HG02571 (cell line): ENCODE measurements around the gene CACNA1D.

Experiments used
- ATAC-seq: cut with Tn5 transposase; IDR thresholded peaks from one replicate; pipeline ENCODE4 v1.9.1; 2021; ENCODE audit warnings: mild to moderate bottlenecking, moderate library complexity; ENCODE audit not compliant: unreplicated experiment

The CACNA1D gene

DNA sequence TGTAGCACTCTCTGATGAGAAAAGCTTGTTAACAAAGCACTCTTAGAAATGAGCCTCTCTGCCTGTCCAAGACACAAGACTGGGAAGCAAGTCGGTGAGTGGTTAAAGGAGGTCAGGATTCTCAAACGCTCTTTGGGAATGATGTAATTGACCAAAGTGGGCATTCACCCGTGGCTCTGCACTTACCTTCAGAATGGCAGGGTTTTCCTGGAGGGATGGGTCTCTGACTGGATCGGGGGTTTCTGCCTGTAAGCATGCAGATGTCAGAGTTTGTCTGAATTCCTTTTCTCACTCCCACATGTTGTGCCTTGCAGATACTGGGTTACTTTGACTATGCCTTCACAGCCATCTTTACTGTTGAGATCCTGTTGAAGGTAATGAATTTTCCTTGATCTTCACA lies 245.6 kb downstream of the CACNA1D start:
- no peak for ATAC-seq

DNA sequence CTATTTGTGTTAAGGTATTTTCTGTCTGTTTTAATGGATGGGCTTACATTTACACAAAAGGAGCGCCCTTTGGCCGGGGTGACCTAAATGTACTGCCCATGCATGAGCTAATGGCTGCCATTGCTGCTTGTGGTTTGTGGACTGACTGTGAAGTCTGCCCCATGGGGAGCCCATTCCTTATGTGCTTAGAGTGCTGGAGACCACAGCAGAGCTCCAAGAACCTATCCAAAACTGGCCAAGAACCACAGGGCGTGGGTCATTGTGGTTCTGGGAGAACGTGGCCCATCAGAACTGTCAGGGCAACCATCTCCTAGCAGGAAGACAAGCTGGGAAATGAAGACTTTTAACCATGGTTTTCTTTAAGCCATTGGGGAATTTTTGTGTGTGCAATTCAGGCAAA lies 246.5 kb downstream of the CACNA1D start:
- no peak for ATAC-seq

DNA sequence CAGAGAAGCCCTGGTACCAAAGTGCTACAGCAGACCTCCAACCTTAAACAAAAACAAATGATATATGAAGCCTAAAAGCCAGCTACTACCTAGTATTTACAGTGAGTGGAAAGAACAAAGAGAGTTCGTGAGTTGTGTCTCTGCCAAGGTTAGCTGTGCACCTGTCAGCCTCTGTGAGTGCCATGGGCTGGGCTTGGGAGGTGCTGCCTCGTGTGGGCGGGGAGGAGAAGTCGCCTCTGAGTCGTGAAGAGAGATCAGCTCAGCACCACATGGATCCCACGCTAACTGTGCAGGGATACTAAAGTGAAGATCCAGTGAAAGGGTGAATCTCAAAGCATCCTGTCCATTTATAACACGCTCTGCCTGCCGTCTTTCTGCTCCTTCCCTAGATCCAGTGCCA lies 249.9 kb downstream of the CACNA1D start:
- ATAC-seq: no peak

DNA sequence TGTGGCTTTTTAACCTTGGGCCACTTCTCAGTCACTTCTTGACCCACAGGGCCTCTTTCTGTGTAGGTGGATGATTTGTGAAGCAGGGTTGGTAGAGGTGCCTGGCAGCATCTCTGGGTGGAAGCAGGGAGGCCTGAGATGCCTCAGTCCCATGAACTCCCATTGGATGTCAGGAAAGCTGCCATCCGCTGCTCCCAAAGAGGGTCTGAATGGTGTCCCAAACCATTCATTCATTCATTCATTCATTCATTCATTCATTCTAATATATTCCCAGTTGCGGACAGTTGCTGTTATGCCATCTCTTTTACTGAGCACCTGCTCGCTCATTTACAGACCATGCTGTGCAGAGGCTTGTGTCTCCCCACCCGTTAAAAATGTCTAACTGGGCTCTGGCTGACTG lies 253.1 kb downstream of the CACNA1D start:
- no peak for ATAC-seq

DNA sequence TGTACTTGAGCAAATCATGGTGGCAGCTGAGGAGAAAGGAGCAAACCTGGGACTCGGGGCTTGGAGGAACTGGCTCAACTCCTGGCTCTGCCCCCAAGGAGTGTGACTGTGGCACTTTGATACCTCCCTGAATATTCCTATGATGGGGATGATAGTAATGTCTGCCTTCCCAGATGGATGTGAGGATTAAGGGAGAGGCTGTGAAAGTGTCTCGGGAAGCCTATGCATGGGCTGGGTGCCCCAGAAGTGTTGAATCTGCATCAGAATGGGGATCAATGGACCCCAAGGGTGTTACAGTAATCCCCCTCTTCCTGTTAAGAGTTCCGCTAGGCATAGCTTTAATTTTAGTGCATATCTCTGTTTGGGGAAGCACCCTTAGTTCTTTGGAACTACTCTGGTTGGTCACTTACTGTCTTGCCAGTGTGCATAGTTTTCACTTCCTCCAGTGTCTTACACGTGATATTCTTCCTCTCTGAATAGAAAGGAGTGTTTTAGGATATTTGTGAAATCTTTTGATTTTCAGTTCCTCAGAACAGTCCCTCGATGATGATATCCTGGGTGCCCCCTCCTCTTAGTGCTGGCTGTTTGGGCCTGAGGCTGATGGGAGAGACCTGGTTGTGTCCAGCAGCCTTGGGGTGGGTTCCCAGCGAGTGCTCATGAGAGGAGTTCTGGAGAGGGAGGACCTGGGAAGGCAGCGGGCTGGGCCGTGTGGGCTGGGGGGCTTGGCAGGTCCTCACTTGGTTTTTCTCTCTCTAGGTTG lies 254.3 kb downstream of the CACNA1D start:
- ATAC-seq: peak; percentile 75

DNA sequence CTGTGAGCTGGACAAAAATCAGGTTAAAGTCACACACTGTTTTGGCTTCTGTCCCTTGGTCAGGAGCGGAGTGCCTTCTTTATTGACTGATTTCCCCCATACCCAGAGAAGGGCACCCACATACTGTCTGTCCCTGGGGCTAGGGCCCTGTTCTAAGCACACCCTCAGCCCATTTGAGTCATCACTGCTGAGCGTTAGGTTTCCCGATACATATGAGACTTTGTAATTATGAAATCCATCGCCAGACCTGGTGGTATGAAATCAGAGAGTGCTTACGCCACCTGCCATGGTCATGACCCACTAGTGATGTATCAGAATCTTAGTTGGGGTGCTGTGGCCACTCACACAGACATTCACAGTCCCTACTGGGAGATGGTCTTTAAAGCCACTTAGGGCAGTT lies 255.0 kb downstream of the CACNA1D start:
- no peak for ATAC-seq

DNA sequence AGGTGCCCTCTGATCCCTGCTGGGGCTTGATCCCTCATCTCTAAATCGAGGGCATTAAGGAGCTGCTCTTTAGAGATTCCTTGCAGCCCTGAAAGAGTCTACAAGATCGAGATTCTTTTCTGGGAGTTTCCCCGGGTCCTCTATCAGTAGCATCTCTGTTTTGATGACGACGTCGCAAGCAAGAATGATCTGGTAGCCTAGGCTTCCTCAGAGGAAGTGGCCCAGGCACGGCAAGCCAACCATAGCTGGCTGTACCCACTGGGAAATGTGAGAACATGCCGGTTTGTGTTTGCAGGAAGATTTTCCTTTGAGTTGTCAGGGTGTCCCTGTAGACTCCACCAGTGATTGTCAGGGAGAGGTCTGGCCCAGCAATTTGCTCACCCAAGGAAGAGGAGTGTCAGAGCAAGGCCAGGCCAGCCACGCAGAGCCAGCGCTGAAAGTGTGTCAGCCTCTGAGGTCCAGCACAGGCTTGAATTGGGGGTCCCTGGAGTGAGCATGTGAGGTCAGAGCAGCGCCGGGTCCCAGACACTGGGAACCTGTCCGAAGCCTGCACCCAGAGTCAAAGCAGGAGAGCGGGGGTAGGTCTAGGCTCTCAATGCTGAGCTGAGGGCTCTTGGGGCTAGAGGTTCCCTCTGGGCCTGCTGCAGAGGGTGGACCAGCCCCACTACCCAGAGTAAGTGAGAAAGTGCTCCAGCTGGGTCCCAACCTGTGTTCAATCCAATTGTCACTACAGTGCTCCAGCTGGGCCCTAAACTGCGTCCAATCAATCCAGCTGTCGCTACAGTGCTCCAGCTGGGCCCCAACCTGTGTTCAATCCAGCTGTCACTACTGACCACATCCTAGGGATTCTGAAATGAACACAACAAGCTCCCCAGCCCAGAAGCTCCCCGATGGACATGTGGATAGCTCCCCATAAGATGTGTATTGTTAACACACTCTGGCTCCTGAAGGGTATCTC lies 256.1 kb downstream of the CACNA1D start:
- ATAC-seq: peak; percentile 36

DNA sequence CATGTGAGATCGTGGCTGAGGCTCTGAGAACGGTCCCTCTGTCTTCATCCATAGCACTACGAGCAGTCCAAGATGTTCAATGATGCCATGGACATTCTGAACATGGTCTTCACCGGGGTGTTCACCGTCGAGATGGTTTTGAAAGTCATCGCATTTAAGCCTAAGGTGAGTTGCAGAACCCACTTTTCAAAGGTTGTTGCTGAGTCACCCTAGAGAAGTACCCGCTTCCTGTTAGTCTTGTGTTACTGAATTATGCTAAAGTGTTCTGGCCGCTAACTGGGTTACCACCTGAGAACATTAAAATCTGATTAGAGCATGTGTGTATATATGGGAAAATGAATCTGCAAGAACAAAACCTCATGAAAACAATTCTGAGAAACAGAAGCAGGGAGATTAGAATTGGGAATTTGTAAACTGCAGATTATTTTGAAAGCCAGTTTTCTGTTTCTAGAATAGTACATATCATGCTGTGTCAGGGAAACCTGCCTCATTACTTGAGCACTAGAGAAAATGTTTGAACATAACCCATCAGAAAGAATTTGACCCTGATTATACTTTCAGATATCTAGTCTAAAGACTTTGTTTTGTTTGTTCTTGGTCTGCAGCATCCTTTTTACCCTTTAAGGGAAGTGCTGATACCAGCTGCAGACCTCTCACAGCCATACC lies 259.2 kb downstream of the CACNA1D start:
- no peak for ATAC-seq

DNA sequence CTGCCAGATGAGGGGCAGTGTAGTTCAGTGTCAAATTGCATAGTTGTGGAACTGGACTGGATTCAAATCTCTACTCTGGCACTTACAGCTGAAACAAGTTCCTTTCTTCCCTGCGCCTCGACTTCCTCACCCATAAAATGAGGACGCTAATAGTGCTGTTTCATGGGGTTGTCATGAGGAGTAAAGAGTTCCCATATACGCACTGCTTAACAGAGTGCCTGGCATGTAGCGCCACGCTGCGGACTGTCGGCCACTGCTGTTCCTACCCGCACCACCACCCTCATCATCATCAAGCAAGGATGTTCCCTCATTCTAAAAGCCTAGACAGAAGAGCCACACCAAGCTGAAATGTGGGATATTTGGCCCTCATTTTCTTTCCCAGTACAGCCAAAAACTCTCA lies 259.9 kb downstream of the CACNA1D start:
- ATAC-seq: no peak

DNA sequence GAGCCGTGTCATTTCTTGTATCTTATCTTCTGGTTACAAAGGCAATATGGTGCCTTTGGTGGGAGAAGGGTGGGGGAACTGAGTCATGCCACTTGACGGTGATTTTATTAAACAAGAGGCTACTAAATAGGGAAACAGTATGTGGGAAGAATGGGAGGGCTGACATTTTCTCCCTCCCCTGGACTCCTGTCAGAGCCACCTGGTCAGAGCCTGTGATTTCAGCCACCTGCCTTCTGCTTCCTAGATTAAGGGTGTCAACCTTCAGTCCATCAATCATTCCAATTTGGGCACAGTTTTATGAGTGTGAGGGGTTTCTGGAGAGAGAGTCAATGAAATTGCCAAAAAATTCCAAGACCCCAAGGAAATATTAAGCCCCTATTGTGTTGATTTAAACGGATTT lies 264.4 kb downstream of the CACNA1D start:
- no peak for ATAC-seq

DNA sequence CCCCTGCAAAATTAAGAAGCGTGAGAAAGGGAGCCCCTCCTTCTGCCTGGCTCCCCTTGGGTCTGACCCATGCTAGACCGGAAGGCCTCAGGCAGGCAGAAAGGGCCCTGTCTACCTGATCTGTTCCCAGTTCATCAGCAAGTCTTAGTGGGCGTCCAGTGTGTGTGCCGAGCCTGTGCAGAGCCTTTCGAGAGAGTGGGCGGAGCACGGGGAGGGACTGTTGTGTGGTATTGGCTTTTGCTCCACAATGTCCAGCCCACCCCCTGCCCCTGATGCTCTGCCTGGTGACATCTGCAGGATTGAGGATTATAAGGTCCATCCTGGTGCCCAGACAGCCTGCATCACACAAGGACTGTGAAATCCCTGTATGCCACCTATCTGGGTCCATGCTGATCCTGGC lies 268.9 kb downstream of the CACNA1D start:
- ATAC-seq: no peak

DNA sequence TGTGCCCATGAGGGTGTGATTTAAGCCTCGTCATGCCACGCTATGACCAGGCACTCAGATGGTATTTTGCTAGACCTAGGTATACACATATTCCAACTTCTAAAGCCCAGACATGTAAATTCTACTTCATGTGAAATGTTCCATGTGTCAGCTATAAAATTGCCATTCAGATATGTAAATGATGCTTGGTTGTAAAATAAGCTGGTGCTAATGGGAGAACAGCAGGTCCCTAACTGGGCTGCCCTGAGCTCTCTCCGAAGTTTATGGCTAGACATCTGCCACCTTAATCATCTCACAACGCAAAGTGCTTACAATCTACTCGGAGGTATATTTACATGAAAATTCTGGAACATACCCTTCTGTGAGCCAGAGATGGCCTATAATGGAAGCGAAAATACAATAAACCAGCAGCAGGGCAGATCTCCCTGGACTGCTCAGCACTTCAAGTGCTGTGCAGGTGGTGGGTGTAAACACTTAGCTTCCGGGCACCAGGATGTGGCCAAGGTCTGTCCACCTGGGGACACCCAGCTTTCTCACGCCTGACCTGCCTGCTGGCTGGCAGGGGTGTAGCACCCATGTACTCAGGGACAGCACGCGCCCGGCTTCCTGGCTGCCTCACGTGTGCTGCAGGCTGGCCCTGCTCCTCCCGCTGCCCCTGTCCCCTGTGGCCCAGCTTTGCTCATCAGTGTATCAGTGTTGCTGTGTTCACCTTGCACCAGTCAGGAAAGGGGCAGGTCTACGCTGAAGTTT lies 269.8 kb downstream of the CACNA1D start:
- no peak for ATAC-seq

DNA sequence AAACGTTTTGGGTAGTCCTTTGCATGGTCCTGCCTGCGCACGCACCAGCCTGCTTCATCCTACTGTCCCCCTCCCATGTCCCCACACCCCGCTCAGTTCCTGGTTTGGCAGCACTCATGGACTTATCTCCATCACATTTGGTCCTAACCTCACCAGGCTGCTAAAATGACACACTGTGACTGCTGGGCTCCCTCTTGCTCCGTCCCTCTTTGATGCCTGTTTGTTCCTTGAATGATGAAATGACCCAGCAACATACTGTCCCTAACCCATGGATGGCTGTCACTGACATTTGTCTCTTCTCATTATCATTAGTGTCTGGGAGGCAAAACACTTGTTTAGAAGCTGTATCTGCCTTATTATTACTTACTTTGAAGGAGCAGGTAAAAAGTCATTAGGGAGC lies 271.3 kb downstream of the CACNA1D start:
- ATAC-seq: no peak

DNA sequence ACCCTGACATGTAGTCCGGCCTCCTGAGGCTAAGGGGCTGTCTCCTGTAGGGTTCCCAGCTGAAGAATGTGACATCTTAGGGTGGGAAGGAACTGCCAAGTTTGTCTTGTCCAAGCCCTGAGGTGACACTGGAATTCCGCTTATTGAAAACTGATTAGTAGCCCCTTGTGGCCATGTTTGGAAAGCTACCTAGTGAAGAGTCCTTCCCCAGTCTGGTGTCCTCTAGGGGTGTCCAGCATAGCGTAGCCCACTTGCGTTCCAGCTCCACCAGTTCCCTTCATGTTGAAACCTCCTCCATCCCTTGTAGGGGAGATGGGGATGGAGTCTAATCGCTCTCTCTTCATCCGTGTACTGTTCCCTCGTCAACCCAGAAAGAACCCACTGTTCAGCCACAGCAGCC lies 272.3 kb downstream of the CACNA1D start:
- no peak for ATAC-seq

DNA sequence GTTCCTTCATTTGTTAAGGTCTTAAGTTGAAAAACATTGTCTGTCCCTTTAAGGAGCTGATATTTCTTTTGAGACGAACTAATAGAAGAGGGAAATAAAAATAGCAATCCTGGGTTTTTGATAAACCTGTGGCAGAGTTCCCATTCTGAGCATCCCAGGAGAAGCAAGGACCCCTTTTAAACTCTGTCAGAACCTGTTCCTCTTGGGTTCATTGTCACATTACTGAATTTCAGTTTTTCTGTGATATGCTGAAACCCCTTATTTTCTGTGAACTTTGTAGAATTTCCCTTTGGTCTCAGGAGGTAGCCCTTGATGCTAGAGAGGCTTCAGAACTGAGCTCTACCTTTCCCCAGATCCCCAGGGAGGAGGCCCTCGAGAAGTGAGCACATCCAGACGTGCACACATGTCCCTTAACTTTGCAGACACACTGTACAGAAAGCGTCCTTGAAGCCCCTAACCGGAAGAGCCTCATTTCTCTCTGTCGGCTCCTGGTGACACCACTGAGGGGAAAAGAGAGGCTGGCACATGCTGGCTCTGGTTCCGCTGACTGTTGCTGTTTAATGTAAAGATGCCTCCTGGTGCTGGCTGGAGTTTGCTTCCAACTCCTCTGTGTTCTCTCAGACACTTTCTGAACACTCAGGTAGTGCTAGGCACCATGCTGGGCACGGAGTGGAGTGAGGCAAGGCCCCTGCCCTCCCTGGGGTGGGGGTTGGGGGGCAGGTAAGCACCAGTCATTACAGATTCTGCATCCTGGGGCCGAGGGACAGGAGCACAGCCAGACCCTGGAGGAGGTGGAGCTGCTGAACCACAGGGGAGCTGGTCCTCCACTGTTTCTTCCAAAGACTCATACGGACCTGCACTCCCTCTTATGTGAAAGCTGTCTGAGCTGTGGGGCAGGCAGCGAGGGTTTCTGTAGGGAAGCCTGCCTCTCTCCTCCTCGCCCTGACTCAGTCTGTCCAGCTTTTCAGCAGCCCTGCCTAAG lies 274.4 kb downstream of the CACNA1D start:
- no peak for ATAC-seq

DNA sequence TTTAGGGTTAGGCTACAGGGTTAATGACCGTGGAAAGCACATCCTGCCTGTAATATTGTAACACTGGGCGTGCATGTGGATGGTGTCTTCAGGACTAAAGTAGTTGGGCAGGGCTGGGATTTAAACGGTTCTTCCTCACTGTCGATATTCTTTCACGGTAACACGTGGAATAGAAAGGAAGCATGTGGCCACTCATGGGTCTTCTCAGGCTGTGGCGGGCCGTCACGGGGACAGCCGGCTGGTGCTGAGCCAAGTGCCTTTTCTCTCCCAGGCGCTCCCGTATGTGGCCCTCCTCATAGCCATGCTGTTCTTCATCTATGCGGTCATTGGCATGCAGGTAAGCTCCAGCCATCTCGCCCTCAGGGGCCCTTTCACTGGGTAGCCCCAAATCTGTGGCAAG lies 278.2 kb downstream of the CACNA1D start:
- ATAC-seq: no peak

DNA sequence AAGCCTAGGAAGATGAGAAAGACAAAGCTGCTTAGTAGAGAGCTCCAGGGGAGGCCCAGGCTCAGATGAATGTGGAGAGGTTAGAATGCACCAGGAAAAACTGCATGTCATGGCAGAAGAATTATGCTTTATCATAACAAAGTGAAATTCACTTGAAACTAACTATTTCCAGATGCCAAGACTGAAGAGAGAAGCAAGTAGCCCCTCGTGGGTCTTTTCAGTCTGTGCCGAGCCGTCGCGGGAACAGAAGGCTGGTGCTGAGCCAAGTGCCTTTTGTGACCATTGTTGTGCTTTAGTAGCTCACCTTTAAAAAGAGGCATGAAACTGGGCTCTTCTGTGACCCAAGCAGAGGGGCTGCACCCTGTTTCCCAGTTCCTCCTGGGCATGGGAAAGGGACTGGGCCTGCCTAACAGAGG lies 278.6 kb downstream of the CACNA1D start:
- ATAC-seq: no peak

DNA sequence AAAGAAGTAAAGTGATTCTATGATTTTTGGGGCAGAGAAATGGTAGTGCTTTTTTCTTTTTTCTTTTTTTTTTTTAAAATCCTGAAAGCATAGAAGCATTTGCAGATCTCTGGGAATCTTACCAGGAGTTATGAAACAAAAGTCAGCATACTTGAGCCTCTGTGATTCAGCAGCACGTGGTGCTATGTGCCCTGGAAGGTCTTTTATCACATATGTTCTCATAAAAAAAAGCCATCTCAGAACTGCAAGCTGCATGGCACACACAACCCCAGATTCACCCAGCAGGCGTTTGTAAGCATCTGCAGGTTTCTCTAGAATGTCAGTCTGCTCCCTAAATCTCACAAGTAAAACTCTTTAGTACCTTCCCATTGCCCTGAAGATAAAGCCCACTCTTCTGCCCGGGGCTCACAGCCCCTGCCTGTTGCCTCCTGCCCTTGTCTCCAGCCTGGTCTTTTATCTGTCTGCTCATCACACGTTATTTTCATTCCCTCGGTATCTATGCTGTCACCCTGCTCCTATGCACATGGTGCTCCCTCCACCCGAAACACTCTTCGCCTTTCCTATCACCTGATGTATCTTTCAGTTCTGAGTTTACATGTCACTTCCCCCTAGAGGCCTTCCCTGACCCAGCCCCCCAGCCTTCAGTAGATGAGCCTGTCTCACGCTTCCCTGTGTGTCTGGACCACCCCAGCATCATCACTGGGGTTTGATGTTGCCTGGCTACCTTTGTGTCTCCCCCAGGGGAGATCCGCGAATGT lies 279.4 kb downstream of the CACNA1D start:
- ATAC-seq: peak; percentile 85

DNA sequence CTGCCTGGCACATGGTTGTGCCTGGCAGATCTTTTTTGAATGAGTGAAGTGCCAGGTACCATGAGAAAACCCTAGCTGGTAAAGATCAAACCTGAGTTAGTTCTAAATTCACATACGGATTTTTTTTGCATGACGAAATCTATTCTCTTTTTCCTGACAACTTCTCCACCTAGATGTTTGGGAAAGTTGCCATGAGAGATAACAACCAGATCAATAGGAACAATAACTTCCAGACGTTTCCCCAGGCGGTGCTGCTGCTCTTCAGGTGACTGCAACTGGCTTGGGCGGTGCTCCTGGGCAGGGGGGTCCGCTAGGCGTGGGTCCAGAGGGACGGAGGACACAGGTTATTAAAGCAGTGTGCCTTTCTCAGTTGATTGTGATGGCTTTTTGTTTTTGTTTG lies 280.0 kb downstream of the CACNA1D start:
- no peak for ATAC-seq
